Mesendoderm (in vitro differentiated cells): ENCODE data around the gene PCP2.

Source experiments
- DNase-seq: peaks from one replicate; pipeline ENCODE4 v3.0.0; 2013
- H2AK5ac ChIP-seq: 2 replicates; pipeline ENCODE4 v1.6.1; 2013; ENCODE audit warnings: low read length, inconsistent platforms
- H2BK120ac ChIP-seq: 2 replicates; pipeline ENCODE4 v1.6.1; 2013; ENCODE audit warnings: low read depth, mild to moderate bottlenecking, low read length, moderate library complexity, mixed read lengths
- H2BK15ac ChIP-seq: replicated peaks from 2 replicates; pipeline ENCODE4 v1.6.1; 2013; ENCODE audit warnings: low read depth, mild to moderate bottlenecking, moderate library complexity
- H2BK5ac ChIP-seq: 2 replicates; pipeline ENCODE4 v1.6.1; 2013; ENCODE audit warnings: low read length, inconsistent platforms
- H3K18ac ChIP-seq: 2 replicates; pipeline ENCODE4 v1.6.1; 2013; ENCODE audit warnings: mild to moderate bottlenecking, low read length, mixed read lengths
- H3K23ac ChIP-seq: one replicate; pipeline ENCODE4 v1.6.1; 2013; ENCODE audit warnings: low read length
- H3K27ac ChIP-seq: 2 replicates; pipeline ENCODE4 v1.5.1; 2013; ENCODE audit warnings: low read depth, mild to moderate bottlenecking, inconsistent platforms, low read length, moderate library complexity
- H3K27me3 ChIP-seq: 2 replicates; pipeline ENCODE4 v1.6.1; 2013; ENCODE audit warnings: low read length, control low read depth, mild to moderate bottlenecking, inconsistent platforms; ENCODE audit not compliant: insufficient read depth, poor library complexity
- H3K36me3 ChIP-seq: 2 replicates; pipeline ENCODE4 v1.6.1; 2013; ENCODE audit warnings: low read length, inconsistent platforms; ENCODE audit not compliant: control insufficient read depth, insufficient read depth
- H3K4ac ChIP-seq: one replicate; pipeline ENCODE4 v1.6.1; 2013; ENCODE audit warnings: low read depth, mild to moderate bottlenecking, low read length, moderate library complexity
- H3K4me1 ChIP-seq: 2 replicates; pipeline ENCODE4 v1.6.1; 2013; ENCODE audit warnings: low read depth, low read length, inconsistent platforms; ENCODE audit not compliant: control insufficient read depth
- H3K4me2 ChIP-seq: 2 replicates; pipeline ENCODE4 v1.6.1; 2013; ENCODE audit warnings: low read length
- H3K4me3 ChIP-seq: 2 replicates; pipeline ENCODE4 v1.5.1; 2013; ENCODE audit warnings: mild to moderate bottlenecking, low read length
- H3K56ac ChIP-seq: one replicate; pipeline ENCODE4 v1.6.1; 2013; ENCODE audit warnings: low read length
- H3K79me1 ChIP-seq: 2 replicates; pipeline ENCODE4 v1.6.1; 2013; ENCODE audit warnings: low read length, inconsistent platforms
- H3K79me2 ChIP-seq: 2 replicates; pipeline ENCODE4 v1.6.1; 2013; ENCODE audit warnings: mild to moderate bottlenecking, low read length; ENCODE audit not compliant: control insufficient read depth, insufficient read depth
- H3K9ac ChIP-seq: 2 replicates; pipeline ENCODE4 v1.6.1; 2013; ENCODE audit warnings: low read length, inconsistent platforms
- H4K5ac ChIP-seq: one replicate; pipeline ENCODE4 v1.6.1; 2013; ENCODE audit warnings: low read length
- H4K8ac ChIP-seq: one replicate; pipeline ENCODE4 v1.6.1; 2013; ENCODE audit warnings: low read depth, mild to moderate bottlenecking, control low read depth, low read length, moderate library complexity
- WGBS: extraction: QIAGEN DNeasy Blood & Tissue Kit; methylation state at CpG from one replicate; pipeline ENCODE4 v1.1.7; 2013; ENCODE audit warnings: low lambda C conversion rate, missing lambda C conversion rate; ENCODE audit not compliant: insufficient coverage; ENCODE audit errors: extremely low coverage; 5-methylcytosine and 5-hydroxymethylcytosine counted together

Gene PCP2

GRCh38 chr19:7663706-7664105 is 30.2 kb upstream of the PCP2 start:
- Histone ChIP-seq H3K79me2 (no peaks in the 10 kb centered on the region), H4K8ac (no peak overlapping the region), H3K27me3 (no peaks in the 10 kb centered on the region), H3K56ac (no peak overlapping the region), H3K9ac (no peak overlapping the region), H3K4ac (no peak overlapping the region), H3K23ac (no peak overlapping the region), H3K4me1 (no peaks in the 10 kb centered on the region), H3K4me2 (no peak overlapping the region), H3K4me3 (no peak overlapping the region), H2BK5ac (no peak overlapping the region), H2BK120ac (no peak overlapping the region), H2BK15ac (no peak overlapping the region), H3K27ac (no peak overlapping the region), H2AK5ac (no peak overlapping the region), H3K79me1 (no peaks in the 10 kb centered on the region), H4K5ac (no peak overlapping the region), H3K36me3 (no peaks in the 10 kb centered on the region), H3K18ac (no peak overlapping the region)
- DNase-seq, result no peak
- whole genome bisulfite sequencing, result no CpG with 5 or more reads among the region's 7 CpGs

- H2BK15ac ChIP-seq, result no peak overlapping the region
- no peaks in the 10 kb centered on the region for H3K79me1 ChIP-seq
- no peak overlapping the region for H3K27ac ChIP-seq
- H3K23ac ChIP-seq, result no peak overlapping the region
- H3K4ac ChIP-seq, result no peak overlapping the region
- H3K56ac ChIP-seq, result no peak overlapping the region
- no peaks in the 10 kb centered on the region for H3K4me1 ChIP-seq
- no peak overlapping the region for H3K4me2 ChIP-seq
- no peaks in the 10 kb centered on the region for H3K79me2 ChIP-seq
- no peak for DNase-seq
- no peak overlapping the region for H3K18ac ChIP-seq
- H3K4me3 ChIP-seq, result no peak overlapping the region
- H4K8ac ChIP-seq, result no peak overlapping the region
- H2BK5ac ChIP-seq, result no peak overlapping the region
- no peaks in the 10 kb centered on the region for H3K27me3 ChIP-seq
- no peak overlapping the region for H3K9ac ChIP-seq
- no peak overlapping the region for H2BK120ac ChIP-seq
- no peak overlapping the region for H2AK5ac ChIP-seq
- no CpG with 5 or more reads among the region's 14 CpGs for WGBS
- H3K36me3 ChIP-seq, result no peaks in the 10 kb centered on the region
- no peak overlapping the region for H4K5ac ChIP-seq
These were observed 29.1 kb upstream of the PCP2 start for GRCh38 chr19:7662657-7663056.

GRCh38 chr19:7661744-7662538 is 28.4 kb upstream of the PCP2 start:
- no peak overlapping the region for H4K5ac ChIP-seq
- no peak overlapping the region for H2BK120ac ChIP-seq
- H3K79me2 ChIP-seq, result no peaks in the 10 kb centered on the region
- no peaks in the 10 kb centered on the region for H3K79me1 ChIP-seq
- H3K4ac ChIP-seq, result no peak overlapping the region
- no peaks in the 10 kb centered on the region for H3K4me1 ChIP-seq
- no peak overlapping the region for H3K23ac ChIP-seq
- H2AK5ac ChIP-seq, result no peak overlapping the region
- no peak overlapping the region for H3K18ac ChIP-seq
- H4K8ac ChIP-seq, result no peak overlapping the region
- no peak overlapping the region for H3K27ac ChIP-seq
- H3K36me3 ChIP-seq, result no peaks in the 10 kb centered on the region
- no peak overlapping the region for H3K56ac ChIP-seq
- DNase-seq, result no peak
- no peak overlapping the region for H3K9ac ChIP-seq
- no peak overlapping the region for H3K4me3 ChIP-seq
- no peak overlapping the region for H2BK5ac ChIP-seq
- H2BK15ac ChIP-seq, result no peak overlapping the region
- H3K4me2 ChIP-seq, result no peak overlapping the region
- no CpG with 5 or more reads among the region's 8 CpGs for WGBS
- no peaks in the 10 kb centered on the region for H3K27me3 ChIP-seq

- H3K27me3 ChIP-seq, result no peaks in the 10 kb centered on the region
- H3K4me3 ChIP-seq, result no peak overlapping the region
- H3K9ac ChIP-seq, result no peak overlapping the region
These were observed 24.7 kb upstream of the PCP2 start for GRCh38 chr19:7658219-7658686.

GRCh38 chr19:7657131-7657751 is 23.7 kb upstream of the PCP2 start:
- no peak for DNase-seq

More at GRCh38 chr19:7658219-7658686, 24.7 kb upstream of the PCP2 start:
- WGBS, result no CpG with 5 or more reads among the region's 9 CpGs
- H3K36me3 ChIP-seq, result no peaks in the 10 kb centered on the region
- H4K5ac ChIP-seq, result no peak overlapping the region
- no peak overlapping the region for H3K18ac ChIP-seq
- no peak overlapping the region for H4K8ac ChIP-seq
- no peak overlapping the region for H2BK15ac ChIP-seq
- no peak overlapping the region for H3K56ac ChIP-seq
- H3K79me2 ChIP-seq, result no peaks in the 10 kb centered on the region
- no peak overlapping the region for H2AK5ac ChIP-seq
- no peak overlapping the region for H3K23ac ChIP-seq
- H3K4me2 ChIP-seq, result no peak overlapping the region
- H2BK120ac ChIP-seq, result no peak overlapping the region
- H3K4me1 ChIP-seq, result no peaks in the 10 kb centered on the region
- H3K27ac ChIP-seq, result no peak overlapping the region
- no peak overlapping the region for H2BK5ac ChIP-seq
- no peak overlapping the region for H3K4ac ChIP-seq
- no peaks in the 10 kb centered on the region for H3K79me1 ChIP-seq
- DNase-seq, result peak; percentile 28

More at GRCh38 chr19:7657131-7657751, 23.7 kb upstream of the PCP2 start:
- no peak overlapping the region for H2BK120ac ChIP-seq
- no peak overlapping the region for H3K4me2 ChIP-seq
- H3K79me1 ChIP-seq, result no peaks in the 10 kb centered on the region
- H3K36me3 ChIP-seq, result no peaks in the 10 kb centered on the region
- no peak overlapping the region for H3K23ac ChIP-seq
- H3K27me3 ChIP-seq, result no peaks in the 10 kb centered on the region
- H3K4me3 ChIP-seq, result no peak overlapping the region
- no peak overlapping the region for H3K18ac ChIP-seq
- no peaks in the 10 kb centered on the region for H3K4me1 ChIP-seq
- no peak overlapping the region for H4K8ac ChIP-seq
- no peak overlapping the region for H3K27ac ChIP-seq
- H2BK15ac ChIP-seq, result no peak overlapping the region
- no peaks in the 10 kb centered on the region for H3K79me2 ChIP-seq
- H4K5ac ChIP-seq, result no peak overlapping the region
- H2BK5ac ChIP-seq, result no peak overlapping the region
- no peak overlapping the region for H3K56ac ChIP-seq
- no CpG with 5 or more reads among the region's 14 CpGs for WGBS
- H3K4ac ChIP-seq, result no peak overlapping the region
- no peak overlapping the region for H2AK5ac ChIP-seq
- H3K9ac ChIP-seq, result no peak overlapping the region
